GM13976 (cell line): Measurements from ENCODE around the gene AGAP1.

Experiments used
- DNase-seq: peaks from one replicate; pipeline ENCODE4 v3.0.0; 2012; ENCODE audit warnings: low spot score
- CTCF ChIP-seq: IDR thresholded peaks from 2 replicates; pipeline ENCODE4 v1.5.1; 2012; ENCODE audit warnings: borderline replicate concordance, mild to moderate bottlenecking; ENCODE audit not compliant: insufficient read depth; ENCODE audit errors: extremely low read depth, missing control alignments, control extremely low read depth
- in situ Hi-C: fragments of 300-500 bp; cut with MboI; formaldehyde crosslinking; loops from one replicate; pipeline ENCODE4 v1.12.0; 2022; ENCODE audit warnings: low sequenced_read_pairs, mixed read lengths, inconsistent platforms; ENCODE audit not compliant: unreplicated experiment

AGAP1 gene

GRCh38 chr2:235467588-235467987 is 26.3 kb upstream of the AGAP1 start:
- in situ Hi-C loops, result no loop called here
- no peak for TF ChIP-seq CTCF
- no peak for DNase-seq

GRCh38 chr2:235468978-235469655 is 24.7 kb upstream of the AGAP1 start:
- in situ Hi-C loops, result no loop called here

GRCh38 chr2:235471186-235471747 is 22.6 kb upstream of the AGAP1 start:
- in situ Hi-C loops, result no loop called here
- no peak for TF ChIP-seq CTCF
- no peak for DNase-seq

More at GRCh38 chr2:235468978-235469655, 24.7 kb upstream of the AGAP1 start:
- DNase-seq, result no peak
- TF ChIP-seq CTCF, result no peak

- TF ChIP-seq CTCF, result no peak
- DNase-seq, result no peak
- in situ Hi-C loops, result no loop called here
Measured at GRCh38 chr2:235472443-235472842, 21.4 kb upstream of the AGAP1 start.

GRCh38 chr2:235478609-235479008 is 15.2 kb upstream of the AGAP1 start:
- DNase-seq, result no peak
- no peak for TF ChIP-seq CTCF
- in situ Hi-C loops, result no loop called here

- in situ Hi-C loops, result no loop called here
- no peak for DNase-seq
- TF ChIP-seq CTCF, result no peak
Measured at GRCh38 chr2:235479604-235480003, 14.2 kb upstream of the AGAP1 start.

GRCh38 chr2:235480614-235481013 is 13.2 kb upstream of the AGAP1 start:
- TF ChIP-seq CTCF, result no peak

More at GRCh38 chr2:235480614-235481013, 13.2 kb upstream of the AGAP1 start:
- in situ Hi-C loops, result no loop called here
- DNase-seq, result no peak
